Left renal pelvis (tissue), 4 donors: ENCODE data around the gene CASKIN1. TPM values are rescaled to one million over a fixed set of nuclear protein-coding genes. Genes with fewer than 3 reads are reported as not detected.
A peak's percentile ranks its signal among the peaks of the same experiment; 100 is the strongest.

Source experiments
- DNase-seq, 4 donors: peaks; one replicate each; pipeline ENCODE4 v3.0.0-alpha.2; 2013; ENCODE audit warnings: low read depth in 4 of 4, low spot score in 3 of 4
- polyA plus RNA-seq, 4 donors: library from polyadenylated mRNA; unstranded; fragments of 120-200 nt; gene quantifications; one replicate each; pipeline ENCODE4 v1.2.1, GENCODE V29; 2013; ENCODE audit not compliant: insufficient read length in 4 of 4

CASKIN1 gene
- polyA plus RNA-seq, 4 donors: 0.79 to 2.4 (median 1.4) TPM

GRCh38 chr16:2233872-2234812 is 37.7 kb upstream of the CASKIN1 start:
- no peak for DNase-seq

GRCh38 chr16:2233046-2233775 is 36.8 kb upstream of the CASKIN1 start:
- no peak for DNase-seq

GRCh38 chr16:2232094-2232990 is 35.9 kb upstream of the CASKIN1 start:
- no peak for DNase-seq

- DNase-seq: no peak
Observed at GRCh38 chr16:2231016-2231931, 34.9 kb upstream of the CASKIN1 start.

GRCh38 chr16:2230376-2230775 is 34.0 kb upstream of the CASKIN1 start:
- DNase-seq: no peak

GRCh38 chr16:2229632-2230250 is 33.3 kb upstream of the CASKIN1 start:
- DNase-seq: no peak

GRCh38 chr16:2229091-2229490 is 32.7 kb upstream of the CASKIN1 start:
- no peak for DNase-seq

- DNase-seq: no peak
Observed at GRCh38 chr16:2228161-2228824, 31.9 kb upstream of the CASKIN1 start.

- DNase-seq: no peak
Observed at GRCh38 chr16:2226918-2227317, 30.5 kb upstream of the CASKIN1 start.

GRCh38 chr16:2226245-2226793 is 29.9 kb upstream of the CASKIN1 start:
- DNase-seq: no peak

- DNase-seq: no peak
Observed at GRCh38 chr16:2223942-2224486, 27.6 kb upstream of the CASKIN1 start.

GRCh38 chr16:2223221-2223941 is 27.0 kb upstream of the CASKIN1 start, which contains the start of gene E4F1:
TSS of gene E4F1 (plus strand) at chr16:2223591. CDS start at chr16:2223614, 23 bp downstream.
- peak; percentile 94 to 97 (median 97) for DNase-seq

GRCh38 chr16:2216330-2216729 is 19.9 kb upstream of the CASKIN1 start:
- no peak for DNase-seq

- no peak for DNase-seq
Observed at GRCh38 chr16:2214719-2214968, 18.2 kb upstream of the CASKIN1 start, which contains the start of gene PGP. TSS of gene PGP (minus strand) at chr16:2214840. CDS start at chr16:2214777, 63 bp downstream.

GRCh38 chr16:2213817-2214718 is 17.7 kb upstream of the CASKIN1 start:
- no peak for DNase-seq
